ENCODE results near the gene BMP3.
A peak's percentile ranks its signal among the peaks of the same experiment; 100 is the strongest.
"Not testable (repeated sequence)": the region's sequence is repeated elsewhere in the genome, so short reads cannot be mapped to it uniquely, and the experiment has no call there.

Gene BMP3

GRCh38 chr4:81030061-81030980 is at the start of gene BMP3:
Gene BMP3, plus strand, starts transcription at chr4:81030708. Its CDS starts 577 bp downstream, at chr4:81031285.
- no peak for TF ChIP-seq ZFX (IDR thresholded peaks at IDR 0.05)
- H3K27ac ChIP-seq: no peak within 1 kb of the TSS

GRCh38 chr4:80986011-80986410 is 44.5 kb upstream of the BMP3 start:
- no peak overlapping the region for H3K27ac ChIP-seq
- TF ChIP-seq CTCF (conservative IDR thresholded peaks at IDR 0.05) (no peak), ZFX (IDR thresholded peaks at IDR 0.05) (no peak)

- no peak overlapping the region for H3K27ac ChIP-seq
- no peak for TF ChIP-seq ZFX (IDR thresholded peaks at IDR 0.05)
- TF ChIP-seq CTCF (conservative IDR thresholded peaks at IDR 0.05): peak; percentile 77
These were observed 40.5 kb upstream of the BMP3 start for GRCh38 chr4:80989921-80990544.

GRCh38 chr4:80990851-80991250 is 39.7 kb upstream of the BMP3 start:
- TF ChIP-seq CTCF (conservative IDR thresholded peaks at IDR 0.05) (no peak), ZFX (IDR thresholded peaks at IDR 0.05) (no peak)
- no peak overlapping the region for H3K27ac ChIP-seq

GRCh38 chr4:80999943-81000342 is 30.6 kb upstream of the BMP3 start:
- TF ChIP-seq CTCF (conservative IDR thresholded peaks at IDR 0.05) (no peak), ZFX (IDR thresholded peaks at IDR 0.05) (no peak)
- H3K27ac ChIP-seq: no peak overlapping the region

- no peak overlapping the region for H3K27ac ChIP-seq
- TF ChIP-seq CTCF (conservative IDR thresholded peaks at IDR 0.05) (no peak), ZFX (IDR thresholded peaks at IDR 0.05) (no peak)
These were observed 26.9 kb upstream of the BMP3 start for GRCh38 chr4:81003597-81004111.

- H3K27ac ChIP-seq: no peak overlapping the region
- TF ChIP-seq ZFX (IDR thresholded peaks at IDR 0.05): no peak
- no peak for TF ChIP-seq CTCF (conservative IDR thresholded peaks at IDR 0.05)
These were observed 23.1 kb upstream of the BMP3 start for GRCh38 chr4:81007417-81007816.

- not testable (repeated sequence) for H3K27ac ChIP-seq
These were observed 13.9 kb upstream of the BMP3 start for GRCh38 chr4:81016566-81016965.

Measured in C4-2B (cell line).